Measurements from ENCODE around the gene PGBD2.
"Not testable (repeated sequence)": the region's sequence is repeated elsewhere in the genome, so short reads cannot be mapped to it uniquely, and the experiment has no call there.

Gene PGBD2

GRCh38 chr1:248890549-248891498 is 15.2 kb upstream of the PGBD2 start:
- no peak for DNase-seq (ENCODE audit: low spot score)

GRCh38 chr1:248891758-248892157 is 14.3 kb upstream of the PGBD2 start:
- no peak for DNase-seq (ENCODE audit: low spot score)

GRCh38 chr1:248892590-248892989 is 13.4 kb upstream of the PGBD2 start:
- DNase-seq (ENCODE audit: low spot score) = no peak

GRCh38 chr1:248894837-248895236 is 11.2 kb upstream of the PGBD2 start:
- DNase-seq (ENCODE audit: low spot score) = no peak

- DNase-seq (ENCODE audit: low spot score) = no peak
These were observed 8.4 kb upstream of the PGBD2 start for GRCh38 chr1:248897412-248898337.

- no peak for DNase-seq (ENCODE audit: low spot score)
These were observed 5.4 kb upstream of the PGBD2 start for GRCh38 chr1:248900637-248901036.

GRCh38 chr1:248901578-248901977 is 4.5 kb upstream of the PGBD2 start:
- no peak for DNase-seq (ENCODE audit: low spot score)

- DNase-seq (ENCODE audit: low spot score) = no peak
These were observed 1.4 kb upstream of the PGBD2 start for GRCh38 chr1:248904437-248905216.

- DNase-seq (ENCODE audit: low spot score) = no peak
These were observed 400 bp upstream of the PGBD2 start for GRCh38 chr1:248905662-248906008.

GRCh38 chr1:248906753-248907661 is 972 bp downstream of the PGBD2 start:
- DNase-seq (ENCODE audit: low spot score) = no peak

GRCh38 chr1:248910761-248911160 is 4.7 kb downstream of the PGBD2 start:
- no peak for DNase-seq (ENCODE audit: low spot score)

GRCh38 chr1:248913933-248914332 is 7.9 kb downstream of the PGBD2 start:
- no peak for DNase-seq (ENCODE audit: low spot score)

GRCh38 chr1:248914796-248915381 is 8.9 kb downstream of the PGBD2 start:
- DNase-seq (ENCODE audit: low spot score) = no peak

- no peak for DNase-seq (ENCODE audit: low spot score)
These were observed 12.1 kb downstream of the PGBD2 start for GRCh38 chr1:248918131-248918530.

- DNase-seq (ENCODE audit: low spot score) = no peak
These were observed 17.6 kb downstream of the PGBD2 start for GRCh38 chr1:248923352-248924338.

- DNase-seq (ENCODE audit: low spot score) = peak; percentile 48
These were observed 18.9 kb downstream of the PGBD2 start for GRCh38 chr1:248924696-248925532.

GRCh38 chr1:248925859-248926258 is 19.8 kb downstream of the PGBD2 start:
- DNase-seq (ENCODE audit: low spot score) = not testable (repeated sequence)

- peak; percentile 33 for DNase-seq (ENCODE audit: low spot score)
These were observed 20.6 kb downstream of the PGBD2 start for GRCh38 chr1:248926401-248927182.
